GM19035 (cell line): ENCODE data around the gene TMEM97.
"Not testable (repeated sequence)": the region's sequence is repeated elsewhere in the genome, so short reads cannot be mapped to it uniquely, and the experiment has no call there.

ENCODE experiments used
- ATAC-seq: cut with Tn5 transposase; IDR thresholded peaks from one replicate; pipeline ENCODE4 v1.9.1; 2021; ENCODE audit not compliant: unreplicated experiment

The TMEM97 gene

DNA sequence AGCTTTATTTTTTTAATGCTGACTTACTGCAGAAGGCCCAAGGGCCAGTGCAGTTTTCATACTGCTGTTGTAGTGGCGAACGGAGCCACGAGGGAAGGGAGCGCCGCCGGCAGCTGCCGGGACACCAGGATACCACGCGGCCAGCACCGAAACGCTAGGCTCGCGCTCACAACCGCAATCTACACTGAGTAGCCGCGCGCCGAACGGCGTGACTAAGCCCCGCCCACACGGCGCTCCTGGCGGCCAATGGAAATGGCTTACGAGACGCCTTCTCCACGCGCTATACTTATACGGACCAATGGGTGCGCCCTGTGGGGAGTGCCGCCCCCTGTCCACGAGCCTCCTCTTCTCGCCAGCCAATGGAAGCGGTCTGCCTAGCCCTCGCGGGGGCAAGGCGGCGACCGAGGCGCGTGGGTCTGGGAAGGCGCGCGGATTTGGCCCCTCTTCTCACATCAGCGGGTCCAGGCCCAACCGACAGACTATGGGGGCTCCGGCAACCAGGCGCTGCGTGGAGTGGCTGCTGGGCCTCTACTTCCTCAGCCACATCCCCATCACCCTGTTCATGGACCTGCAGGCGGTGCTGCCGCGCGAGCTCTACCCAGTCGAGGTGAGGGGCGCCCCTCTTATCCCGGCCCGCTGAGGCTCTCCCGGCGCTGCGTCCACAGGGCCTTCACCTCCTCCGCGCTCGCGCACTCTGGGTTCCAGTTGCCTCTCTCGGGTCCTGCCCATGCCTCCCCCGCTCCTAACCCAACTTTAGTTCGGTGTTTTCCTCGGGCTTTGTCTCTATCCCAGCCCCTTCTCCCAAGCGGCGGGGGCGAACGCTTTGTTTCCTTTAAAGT lies at the start of gene TMEM97:
Gene TMEM97 (plus strand): TSS at position 442 of the 839 bp plus-strand sequence. CDS start 40 bp downstream, at position 482.
- ATAC-seq = peak; percentile 95

DNA sequence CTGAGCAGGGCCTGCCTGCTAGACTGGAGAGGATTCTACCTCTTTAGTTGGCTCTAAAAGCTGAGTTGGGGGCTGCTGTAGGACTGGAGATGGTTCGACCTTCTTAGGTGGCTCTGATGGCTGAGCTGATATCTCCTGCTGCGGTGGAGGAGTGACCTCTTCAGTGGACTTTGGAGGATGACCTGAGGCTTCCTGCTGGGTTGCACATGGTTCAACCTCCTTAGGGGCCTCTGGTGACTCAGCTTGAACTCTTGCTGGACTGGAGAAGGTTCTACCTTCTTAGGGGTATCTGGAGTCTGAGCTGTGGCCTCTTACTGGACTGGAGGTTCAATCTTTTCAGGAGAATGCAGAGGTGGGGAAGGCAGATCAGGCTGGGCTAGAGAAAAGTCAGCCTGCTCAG lies 48.9 kb upstream of the TMEM97 start:
- no peak for ATAC-seq

DNA sequence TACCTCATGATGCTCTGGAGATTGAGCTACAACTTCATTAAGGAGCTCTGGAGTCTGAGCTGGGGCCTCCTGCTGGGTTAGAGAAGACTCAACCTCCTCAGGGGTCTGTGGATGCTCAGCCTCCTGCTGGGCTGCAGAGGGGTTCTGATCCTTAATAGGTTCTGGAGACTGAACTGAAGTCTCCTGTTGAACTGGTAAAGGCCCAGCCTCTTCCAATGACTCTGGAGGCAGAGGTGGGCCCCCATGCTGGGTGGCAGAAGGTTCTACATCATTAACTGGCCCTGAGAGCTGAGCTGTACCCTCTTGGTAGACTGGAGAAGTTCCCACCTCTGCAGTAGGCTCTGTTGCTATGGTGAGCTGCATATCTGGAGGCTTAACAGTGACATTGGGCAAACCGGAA lies 48.1 kb upstream of the TMEM97 start:
- ATAC-seq = no peak

DNA sequence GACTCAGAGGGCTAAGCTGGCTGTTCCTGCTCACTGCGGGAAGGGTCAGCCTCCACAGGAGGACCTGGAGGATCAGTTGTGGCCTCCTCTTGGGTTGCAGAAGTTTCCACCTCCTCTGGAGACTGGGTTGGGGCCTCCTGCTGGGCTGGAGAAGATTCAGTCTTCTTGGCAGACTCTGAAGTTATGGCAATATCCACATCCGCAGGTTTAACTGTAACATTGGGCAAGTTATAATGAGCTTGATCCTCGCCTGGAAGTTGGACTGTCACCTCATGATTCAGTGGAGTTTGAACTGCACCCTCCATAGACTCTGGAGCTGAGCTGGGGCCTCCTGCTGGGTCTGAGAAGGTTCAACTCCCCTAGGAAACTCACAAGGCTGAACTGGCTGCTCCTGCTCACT lies 47.6 kb upstream of the TMEM97 start:
- ATAC-seq = no peak

DNA sequence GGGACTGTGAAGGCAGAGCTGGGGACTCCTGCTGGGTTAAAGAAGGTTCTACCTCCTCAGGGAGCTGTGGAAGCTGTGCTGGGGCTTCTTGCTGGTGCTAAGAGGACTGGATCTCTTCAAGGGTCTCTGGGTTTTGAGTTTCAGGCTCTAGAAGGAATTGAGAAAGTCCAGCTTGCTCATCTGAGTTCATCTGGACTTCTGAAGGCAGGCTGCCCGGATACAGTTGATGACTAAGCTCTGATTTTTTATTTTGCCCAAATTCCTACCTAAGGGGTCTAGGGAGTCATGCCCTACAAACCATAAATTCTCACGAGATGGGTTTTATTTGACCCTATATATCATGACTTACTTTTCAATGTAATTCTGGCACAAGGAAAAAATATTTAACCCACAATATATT lies 46.8 kb upstream of the TMEM97 start:
- no peak for ATAC-seq

DNA sequence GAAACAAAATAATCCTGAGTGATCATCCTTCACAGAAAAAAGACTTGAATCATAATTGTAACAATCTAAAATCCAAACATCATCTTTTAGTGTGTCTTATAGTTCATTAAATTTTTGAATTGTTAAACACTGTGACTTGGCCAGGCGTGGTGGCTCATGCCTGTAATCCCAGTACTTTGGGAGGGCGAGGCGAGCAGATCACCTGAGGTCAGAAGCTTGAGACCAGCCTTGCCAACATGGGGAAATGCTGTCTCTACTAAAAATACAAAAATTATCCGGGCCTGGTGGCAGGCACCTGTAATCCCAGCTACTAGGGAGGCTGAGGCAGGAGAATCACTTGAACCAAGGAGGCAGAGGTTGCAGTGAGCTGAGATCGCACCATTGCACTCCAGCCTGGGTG lies 45.7 kb upstream of the TMEM97 start:
- ATAC-seq = not testable (repeated sequence)

DNA sequence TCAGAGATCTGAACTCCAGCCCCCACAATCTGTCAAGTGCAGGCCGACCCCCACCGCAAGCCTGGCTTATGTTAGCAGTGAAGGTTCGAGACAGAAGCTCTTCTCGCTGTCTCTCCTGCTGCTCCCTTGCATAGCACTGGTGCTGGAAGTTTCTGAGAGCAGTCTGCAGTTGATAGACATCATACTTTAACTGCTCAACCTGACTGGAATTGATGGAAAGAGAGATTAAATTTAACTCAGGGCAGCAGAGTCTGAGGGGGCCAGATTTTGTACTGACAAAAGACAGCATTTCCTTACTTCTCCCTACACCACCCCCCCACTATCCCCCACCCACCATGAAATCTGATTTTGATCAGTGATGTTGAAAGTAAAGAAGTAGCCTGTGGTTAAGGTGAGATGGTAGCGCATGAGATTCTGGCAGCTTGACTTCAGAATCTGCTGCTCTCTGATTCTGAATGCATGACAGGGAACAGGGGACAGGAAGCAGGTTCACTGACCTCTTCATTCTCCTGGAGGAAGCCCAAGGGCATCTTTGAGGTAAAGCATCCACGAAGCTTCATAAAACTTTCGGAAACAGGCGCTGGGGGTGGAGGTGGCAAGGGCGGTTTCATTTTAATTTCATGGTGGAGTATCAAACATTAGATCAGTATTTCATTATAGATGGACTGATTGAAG lies 44.3 kb upstream of the TMEM97 start:
- no peak for ATAC-seq

DNA sequence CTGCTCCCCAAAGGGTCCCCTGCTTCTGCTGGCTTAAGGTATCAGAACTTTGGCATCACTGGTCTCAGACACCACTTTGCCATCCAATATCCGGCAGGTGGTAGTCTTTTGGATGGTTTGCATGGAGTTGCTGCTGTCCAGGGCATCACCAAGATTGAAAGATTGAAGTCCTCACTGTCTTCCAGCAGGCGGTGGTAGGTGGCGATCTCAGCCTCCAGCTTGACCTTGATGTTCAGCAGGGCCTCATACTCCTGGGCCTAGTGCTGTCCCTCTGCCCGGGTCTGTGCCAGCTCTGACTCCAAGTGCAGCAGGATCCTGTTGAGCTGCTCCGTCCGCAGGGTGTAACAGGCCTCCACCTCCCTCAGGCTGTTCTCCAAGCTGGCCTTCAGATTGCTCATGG lies 43.0 kb upstream of the TMEM97 start:
- ATAC-seq = no peak

DNA sequence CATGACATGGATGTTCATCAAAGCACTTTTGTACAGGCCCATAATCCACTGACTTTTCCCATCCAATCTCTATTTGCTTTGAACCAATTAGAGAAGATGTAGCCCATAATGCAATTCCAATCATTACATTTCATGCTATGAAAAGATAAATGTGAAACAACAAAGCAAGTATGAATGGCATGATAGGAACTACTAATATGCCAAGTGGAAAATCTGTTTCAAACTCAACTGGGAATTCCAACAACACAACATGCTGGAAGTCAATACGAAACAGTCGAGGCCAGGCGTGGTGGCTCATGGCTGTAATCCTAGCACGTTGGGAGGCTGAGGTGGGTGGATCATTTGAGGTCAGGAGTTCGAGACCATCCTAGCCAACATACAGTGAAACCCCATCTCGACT lies 39.6 kb upstream of the TMEM97 start:
- no peak for ATAC-seq

DNA sequence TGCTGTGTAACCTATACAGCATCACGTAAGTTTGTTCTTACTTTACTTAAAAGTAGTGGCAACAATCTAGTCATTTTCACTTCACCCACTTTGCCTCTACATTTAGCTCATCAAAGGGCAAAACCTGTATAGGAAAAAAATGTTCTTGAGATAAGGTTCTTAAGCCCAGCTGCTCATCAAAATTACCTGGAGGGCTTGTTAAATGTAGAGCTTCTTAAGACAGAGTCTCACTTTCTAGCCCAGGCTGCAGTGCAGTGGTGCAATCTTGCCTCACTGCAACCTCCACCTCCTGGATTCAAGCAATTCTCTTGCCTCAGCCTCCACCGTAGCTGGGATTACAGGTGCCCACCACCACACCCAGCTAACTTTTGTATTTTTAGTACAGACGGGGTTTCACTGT lies 38.2 kb upstream of the TMEM97 start:
- ATAC-seq = no peak

DNA sequence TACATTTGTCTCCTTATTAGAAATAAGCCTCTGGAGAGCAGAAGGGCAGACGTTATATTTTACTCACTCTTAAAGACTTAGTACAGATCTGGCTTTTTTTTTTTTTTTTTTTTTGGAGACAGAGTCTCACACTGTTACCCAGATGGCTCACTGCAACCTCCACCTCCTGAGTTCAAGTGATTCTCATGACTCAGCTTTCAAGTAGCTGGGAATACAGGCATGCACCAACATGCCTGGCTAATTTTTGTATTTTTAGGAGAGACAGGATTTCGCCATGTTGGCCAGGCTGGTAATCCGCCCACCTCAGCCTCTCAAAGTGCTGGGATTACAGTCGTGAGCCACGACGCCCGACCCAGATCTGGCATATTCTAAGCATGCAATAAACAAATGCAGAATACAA lies 36.4 kb upstream of the TMEM97 start:
- no peak for ATAC-seq

DNA sequence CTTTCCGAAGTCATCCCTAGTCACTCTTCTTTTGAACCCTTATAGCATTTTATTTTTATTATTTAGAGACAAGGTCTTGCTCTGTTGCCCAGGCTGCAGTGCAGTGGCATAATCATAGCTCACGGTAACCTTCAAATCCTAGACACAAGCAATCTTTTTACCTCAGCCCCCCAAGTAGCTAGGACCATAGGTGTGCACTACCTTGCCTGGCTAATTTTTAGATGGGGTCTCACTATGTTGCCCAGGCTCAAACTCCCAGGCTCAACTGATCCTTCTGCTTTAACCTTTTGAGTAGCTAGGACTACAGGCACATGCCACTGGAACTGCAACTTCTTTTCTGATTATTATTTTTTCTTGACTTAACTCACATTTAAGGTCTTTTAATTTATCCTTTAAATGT lies 33.0 kb upstream of the TMEM97 start:
- ATAC-seq = no peak

DNA sequence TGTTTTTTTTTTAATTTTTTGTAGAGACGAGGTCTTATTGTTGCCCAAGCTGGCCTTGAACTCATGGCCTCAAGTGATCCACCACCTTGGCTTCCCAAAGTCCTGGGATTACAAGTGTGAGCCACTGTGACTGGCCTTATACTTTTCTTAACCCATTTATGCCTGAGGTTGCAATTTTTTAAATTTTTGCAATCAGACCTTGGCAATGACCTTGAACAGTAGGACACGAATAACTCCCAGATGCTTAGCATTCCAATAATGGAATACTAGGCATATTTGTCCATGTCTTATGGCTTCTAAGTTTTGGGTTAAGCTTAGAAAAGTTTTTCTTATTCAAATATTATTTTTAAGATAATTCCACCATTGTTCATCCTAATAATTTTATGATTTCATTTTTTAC lies 28.3 kb upstream of the TMEM97 start:
- ATAC-seq = no peak

DNA sequence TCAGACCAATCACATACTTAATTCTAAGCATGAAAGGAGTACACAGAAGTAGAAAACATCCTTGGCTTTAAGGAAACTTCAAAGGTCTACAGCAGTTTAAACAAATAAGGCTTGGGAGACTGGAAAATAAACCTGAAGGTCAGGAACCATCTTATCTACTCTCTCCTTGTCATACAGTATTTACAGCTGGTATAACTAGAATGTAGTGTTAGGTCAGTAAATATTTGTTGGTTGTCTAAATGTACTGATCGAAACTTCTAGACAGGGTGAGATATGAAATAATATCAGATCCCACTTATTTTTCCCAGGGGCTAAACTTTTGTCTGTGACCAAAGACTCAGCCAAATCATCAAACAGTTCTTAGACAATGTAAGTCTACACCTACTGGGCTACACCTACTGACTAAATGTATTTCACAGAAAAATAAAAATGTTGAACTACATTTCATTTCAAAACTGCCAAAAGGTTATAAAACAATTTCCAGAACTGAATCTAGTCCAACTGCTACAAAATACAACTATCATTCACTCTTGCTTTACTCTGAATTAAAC lies 27.1 kb upstream of the TMEM97 start:
- no peak for ATAC-seq

DNA sequence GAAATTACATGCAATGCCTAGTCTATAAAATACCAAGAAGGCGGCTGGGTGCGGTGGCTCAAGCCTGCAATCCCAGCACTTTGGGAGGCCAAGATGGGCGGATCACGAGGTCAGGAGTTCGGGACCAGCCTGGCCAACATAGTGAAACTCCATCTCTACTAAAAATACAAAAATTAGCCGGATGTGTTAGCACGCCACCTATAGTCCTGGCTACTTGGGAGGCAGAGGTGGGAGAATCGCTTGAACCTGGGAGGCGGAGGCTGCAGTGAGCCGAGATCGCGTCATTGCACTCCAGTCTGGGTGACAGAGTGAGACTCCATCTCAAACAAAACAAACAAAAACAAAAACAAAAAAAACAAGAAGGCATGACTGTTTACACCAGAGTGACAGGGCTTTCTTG lies 26.1 kb upstream of the TMEM97 start:
- ATAC-seq = not testable (repeated sequence)

DNA sequence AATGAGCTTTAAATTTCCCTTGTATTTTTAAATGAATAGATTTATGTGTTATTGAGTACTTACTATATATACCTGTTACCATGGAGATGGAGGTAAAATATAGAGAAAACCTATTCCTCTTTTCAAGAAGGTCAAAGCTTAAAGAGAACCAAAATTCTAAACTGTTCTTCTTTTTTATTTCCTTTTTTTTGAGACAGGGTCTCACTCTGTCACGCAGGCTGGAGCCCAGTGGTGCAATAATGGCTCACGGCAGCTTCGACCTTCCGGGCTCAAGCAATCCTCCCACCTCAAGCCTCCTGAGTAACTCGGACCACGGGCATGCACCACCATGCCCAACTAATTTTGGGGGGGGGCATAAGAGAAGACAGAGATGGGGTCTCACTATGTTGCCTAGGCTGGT lies 25.0 kb upstream of the TMEM97 start:
- ATAC-seq = no peak

DNA sequence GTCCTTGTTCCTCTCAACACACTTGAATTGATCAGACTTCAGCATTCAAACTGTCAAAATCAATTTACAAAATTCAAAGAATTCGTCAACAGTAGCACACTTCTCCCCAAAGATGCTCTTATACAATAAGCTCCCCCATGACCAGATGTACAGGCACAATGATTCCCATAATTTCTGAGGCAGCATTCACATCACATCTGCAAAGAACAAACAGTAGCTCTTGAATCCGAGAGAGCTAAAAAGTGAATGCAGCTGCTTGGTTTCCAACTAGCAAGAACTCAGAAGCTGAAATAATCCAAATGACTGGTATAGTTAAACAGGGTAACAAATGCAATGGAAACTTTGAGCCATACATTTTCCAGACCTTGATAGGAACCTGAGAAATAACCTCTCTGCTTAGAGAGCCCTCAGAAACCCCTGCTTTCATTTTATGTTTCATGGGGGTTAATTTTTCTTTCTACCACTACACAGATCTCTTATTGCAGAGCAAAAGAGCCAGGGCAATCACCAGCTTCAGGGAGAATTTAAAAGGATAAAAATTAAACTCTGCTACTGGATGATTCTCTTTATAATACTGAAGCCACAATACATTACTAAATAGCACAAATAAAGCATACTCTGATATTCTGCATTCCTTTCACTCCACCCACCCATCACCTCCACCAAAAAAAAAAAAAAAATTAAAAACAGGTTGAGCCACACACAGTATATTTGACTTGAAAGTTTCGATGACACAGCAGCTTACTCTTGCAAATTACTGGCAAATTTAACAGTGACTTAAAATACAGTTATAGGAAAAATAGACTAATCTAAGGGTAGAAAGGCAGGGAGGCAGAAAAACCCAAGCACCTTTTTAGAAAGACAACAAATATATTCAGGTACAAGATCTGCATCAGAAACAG lies 23.1 kb upstream of the TMEM97 start:
- no peak for ATAC-seq

DNA sequence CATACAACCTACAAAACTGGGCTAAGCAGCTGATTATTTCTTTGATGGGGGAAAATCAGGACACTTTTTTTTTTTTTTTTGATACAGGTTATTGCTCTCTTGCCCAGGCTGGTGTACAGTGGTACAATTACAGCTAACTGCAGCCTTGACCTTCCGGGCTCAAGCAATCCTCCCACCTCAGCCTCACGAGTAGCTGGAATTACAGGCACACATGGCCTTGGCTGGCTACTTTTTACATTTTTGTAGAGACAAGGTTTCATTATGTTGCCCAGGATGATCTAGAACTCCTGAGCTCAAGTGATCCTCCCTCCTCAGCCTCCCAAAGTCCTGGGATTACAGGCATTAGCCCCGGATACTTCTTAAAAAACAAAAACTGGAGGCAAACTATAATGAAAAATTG lies 20.6 kb upstream of the TMEM97 start:
- no peak for ATAC-seq

DNA sequence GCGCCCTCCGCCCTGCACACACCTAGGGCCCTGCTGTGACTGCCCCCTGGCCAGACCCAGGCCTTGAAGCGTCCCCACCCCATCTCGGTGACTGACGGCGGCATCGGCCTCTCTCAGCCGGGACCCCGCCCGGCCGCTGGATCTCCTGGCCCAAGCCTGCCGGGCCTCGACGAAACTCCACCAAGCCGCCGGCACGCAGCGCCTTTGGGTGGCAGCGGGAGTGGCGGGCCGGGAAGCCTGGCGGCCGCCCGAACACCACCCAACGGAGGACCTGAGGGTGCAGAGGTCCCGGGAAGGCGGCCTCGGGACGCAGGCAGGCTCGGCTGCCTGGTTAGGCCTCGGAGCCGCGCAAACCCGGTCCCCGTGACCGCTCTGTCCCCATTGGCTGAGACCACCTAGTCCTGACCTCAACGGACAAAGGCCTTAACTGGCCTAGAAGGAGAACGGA lies 12.0 kb upstream of the TMEM97 start:
- no peak for ATAC-seq

DNA sequence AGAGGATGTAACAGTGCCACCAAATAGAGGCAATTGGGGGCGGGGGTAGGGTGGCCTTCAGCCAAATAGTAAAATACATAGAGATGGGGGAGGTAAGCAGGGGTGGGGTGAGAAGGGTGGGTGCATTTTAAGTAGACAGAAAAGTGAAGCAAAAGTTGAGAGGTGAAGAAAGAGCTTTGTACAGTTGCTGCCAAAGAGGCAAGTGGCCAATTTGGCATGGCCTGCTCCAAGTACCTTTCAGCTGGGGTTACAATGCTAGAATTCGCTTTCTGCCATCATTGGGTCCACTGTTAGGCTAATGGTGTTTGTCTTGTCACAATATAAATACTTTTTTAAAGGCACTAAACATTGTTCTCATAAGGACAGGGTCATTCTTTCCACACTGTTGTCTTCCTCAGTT lies 5.2 kb upstream of the TMEM97 start:
- no peak for ATAC-seq
